Bronchial epithelial cell (primary cell): ENCODE data around the gene TNRC6C. TPM values are rescaled to one million over a fixed set of nuclear protein-coding genes. Genes with fewer than 3 reads are reported as not detected.

Source experiments
- DNase-seq: peaks from one replicate; pipeline ENCODE4 v3.0.0-alpha.2; 2010; ENCODE audit warnings: low read depth
- FAIRE-seq: peaks from 2 replicates; lab custom pipeline; 2011; peaks lifted over from hg19 to GRCh38; lab: Jason Lieb, UNC
- H3K27me3 ChIP-seq: 2 replicates; pipeline ENCODE4 v1.5.1; 2011; ENCODE audit warnings: low read length; ENCODE audit not compliant: control insufficient read depth, insufficient read depth
- H3K36me3 ChIP-seq: 2 replicates; pipeline ENCODE4 v1.5.1; 2011; ENCODE audit warnings: low read length; ENCODE audit not compliant: control insufficient read depth, insufficient read depth
- H3K4me3 ChIP-seq: 2 replicates; pipeline ENCODE4 v1.5.1; 2011; ENCODE audit warnings: mild to moderate bottlenecking, low read depth, low read length, control low read depth
- total RNA-seq: library from RNA; depleted of rRNA; stranded (reverse); fragments of >200 nt; gene quantifications from 2 replicates; pipeline ENCODE4 v1.2.1, GENCODE V29; 2014
- TF ChIP-seq, protein P1 (sequence below): IDR thresholded peaks from 2 replicates; pipeline ENCODE4 v1.5.1; 2011; ENCODE audit warnings: mild to moderate bottlenecking, moderate library complexity, low read length, control low read depth, inconsistent platforms; ENCODE audit not compliant: insufficient read depth, severe bottlenecking

The TNRC6C gene
- total RNA-seq, 1 donor from 2014 or later = 0.79 TPM

DNA sequence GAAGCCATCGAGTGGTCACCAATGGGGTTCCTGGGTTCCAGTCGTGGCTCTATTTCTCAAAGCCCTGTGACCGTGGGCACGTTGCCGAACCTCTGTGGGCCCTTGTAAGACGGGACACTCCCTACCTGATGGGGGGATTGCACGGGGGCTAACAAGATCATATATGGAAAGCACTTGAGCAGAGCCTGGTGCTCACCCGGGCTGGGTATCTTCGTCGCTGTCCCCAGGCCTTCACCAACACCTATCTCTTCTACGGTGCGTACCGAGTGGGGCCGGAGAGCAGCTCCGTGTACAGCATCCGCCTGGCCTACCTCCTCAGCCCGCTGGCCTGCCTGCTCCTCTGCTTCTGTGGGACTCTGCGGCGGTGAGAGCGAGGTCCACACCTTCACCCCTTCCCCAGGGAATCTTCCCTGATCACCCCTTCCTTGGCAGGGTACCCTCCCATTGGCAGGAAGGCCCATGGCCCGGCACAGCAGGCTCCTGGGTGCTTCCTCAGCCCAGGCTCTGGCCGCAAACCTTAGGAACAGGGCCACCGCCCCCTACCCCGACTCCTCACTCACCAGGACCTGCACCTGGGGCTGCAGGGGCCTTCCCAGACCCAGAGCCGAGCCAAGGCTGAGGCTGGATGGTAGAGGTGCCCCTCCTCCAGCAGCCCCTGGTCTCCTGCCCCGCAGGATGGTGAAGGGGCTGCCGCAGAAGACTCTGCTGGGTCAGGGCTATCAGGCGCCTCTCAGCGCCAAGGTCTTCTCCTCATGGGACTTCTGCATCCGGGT is 174.9 kb downstream of the TNRC6C start:
- Histone ChIP-seq H3K4me3 (no peak overlapping the region), H3K27me3 (no peaks in the 10 kb centered on the region), H3K36me3 (no peaks in the 10 kb centered on the region)
- DNase-seq = no peak
- TF ChIP-seq, protein P1, sequence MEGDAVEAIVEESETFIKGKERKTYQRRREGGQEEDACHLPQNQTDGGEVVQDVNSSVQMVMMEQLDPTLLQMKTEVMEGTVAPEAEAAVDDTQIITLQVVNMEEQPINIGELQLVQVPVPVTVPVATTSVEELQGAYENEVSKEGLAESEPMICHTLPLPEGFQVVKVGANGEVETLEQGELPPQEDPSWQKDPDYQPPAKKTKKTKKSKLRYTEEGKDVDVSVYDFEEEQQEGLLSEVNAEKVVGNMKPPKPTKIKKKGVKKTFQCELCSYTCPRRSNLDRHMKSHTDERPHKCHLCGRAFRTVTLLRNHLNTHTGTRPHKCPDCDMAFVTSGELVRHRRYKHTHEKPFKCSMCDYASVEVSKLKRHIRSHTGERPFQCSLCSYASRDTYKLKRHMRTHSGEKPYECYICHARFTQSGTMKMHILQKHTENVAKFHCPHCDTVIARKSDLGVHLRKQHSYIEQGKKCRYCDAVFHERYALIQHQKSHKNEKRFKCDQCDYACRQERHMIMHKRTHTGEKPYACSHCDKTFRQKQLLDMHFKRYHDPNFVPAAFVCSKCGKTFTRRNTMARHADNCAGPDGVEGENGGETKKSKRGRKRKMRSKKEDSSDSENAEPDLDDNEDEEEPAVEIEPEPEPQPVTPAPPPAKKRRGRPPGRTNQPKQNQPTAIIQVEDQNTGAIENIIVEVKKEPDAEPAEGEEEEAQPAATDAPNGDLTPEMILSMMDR = no peak
- FAIRE-seq = no peak

DNA sequence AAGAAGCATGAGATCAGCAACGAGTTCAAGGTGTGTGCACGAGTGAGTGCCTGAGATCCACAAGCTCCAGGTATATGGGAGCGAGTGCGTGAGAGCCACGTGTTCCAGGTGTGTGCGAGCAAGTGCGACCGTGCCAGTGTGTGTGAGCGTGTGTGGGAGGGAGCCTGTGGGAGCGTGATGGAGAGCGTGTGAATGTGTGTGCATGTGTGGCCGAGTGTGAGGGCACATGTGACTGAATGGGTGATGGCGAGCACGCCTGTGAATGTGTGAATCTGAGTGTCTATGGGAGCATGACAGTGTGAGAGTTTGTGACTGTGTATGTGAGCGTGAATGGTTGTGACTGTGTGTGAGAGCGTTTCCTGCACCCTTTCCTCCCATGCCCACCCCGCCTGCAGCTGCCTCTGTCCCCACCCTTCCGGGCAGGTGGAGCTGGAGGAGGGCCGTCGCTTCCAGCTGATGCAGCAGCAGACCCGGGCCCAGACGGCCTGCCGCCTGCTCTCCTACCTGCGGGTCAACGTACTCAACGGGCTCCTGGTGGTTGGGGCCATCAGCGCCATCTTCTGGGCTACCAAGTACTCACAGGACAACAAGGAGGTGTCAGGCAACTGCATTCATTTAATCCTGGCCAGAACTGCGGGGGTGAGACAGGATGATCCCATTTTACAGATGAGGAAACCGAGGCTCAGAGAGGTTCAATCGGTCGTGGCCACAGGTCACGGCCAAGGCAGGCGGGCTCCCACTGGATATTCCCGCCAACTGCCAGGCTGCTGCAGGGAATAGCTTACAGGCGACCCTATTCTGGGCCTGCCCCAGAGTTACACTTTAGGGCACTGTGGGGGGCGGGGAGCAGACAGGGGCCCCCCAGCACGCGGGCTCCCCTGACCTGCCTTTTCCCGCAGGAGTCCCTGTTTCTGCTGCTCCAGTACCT is 175.7 kb downstream of the TNRC6C start:
- TF ChIP-seq, protein P1 = peak; percentile 70
- Histone ChIP-seq H3K36me3 (no peaks in the 10 kb centered on the region), H3K4me3 (no peak overlapping the region), H3K27me3 (no peaks in the 10 kb centered on the region)
- no peak for FAIRE-seq
- DNase-seq = peak; percentile 47

DNA sequence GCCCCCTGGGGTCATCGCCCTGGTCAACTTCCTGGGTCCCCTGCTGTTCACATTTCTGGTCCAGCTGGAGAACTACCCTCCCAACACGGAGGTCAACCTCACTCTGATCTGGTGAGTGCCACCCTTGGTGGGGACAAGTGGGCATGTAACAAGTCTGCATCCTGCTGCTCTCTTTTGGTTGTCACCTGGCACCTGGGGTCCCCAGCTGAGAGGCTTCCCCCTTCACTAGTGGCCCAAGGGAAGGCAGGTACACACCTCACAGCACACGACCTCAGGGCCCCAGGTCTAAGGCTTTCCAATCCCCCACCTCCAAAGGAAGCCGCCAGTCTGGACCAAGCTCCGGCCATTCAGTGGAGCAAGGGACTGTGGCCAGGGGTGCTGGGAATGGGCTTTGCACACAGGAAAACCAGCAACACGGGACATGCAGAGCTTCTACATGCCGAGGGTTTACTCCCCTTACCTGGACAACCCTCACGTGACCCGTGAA is 176.4 kb downstream of the TNRC6C start:
- FAIRE-seq (no peak), DNase-seq (no peak)
- Histone ChIP-seq H3K36me3 (no peaks in the 10 kb centered on the region), H3K27me3 (no peaks in the 10 kb centered on the region), H3K4me3 (no peak overlapping the region)
- TF ChIP-seq, protein P1 = no peak

DNA sequence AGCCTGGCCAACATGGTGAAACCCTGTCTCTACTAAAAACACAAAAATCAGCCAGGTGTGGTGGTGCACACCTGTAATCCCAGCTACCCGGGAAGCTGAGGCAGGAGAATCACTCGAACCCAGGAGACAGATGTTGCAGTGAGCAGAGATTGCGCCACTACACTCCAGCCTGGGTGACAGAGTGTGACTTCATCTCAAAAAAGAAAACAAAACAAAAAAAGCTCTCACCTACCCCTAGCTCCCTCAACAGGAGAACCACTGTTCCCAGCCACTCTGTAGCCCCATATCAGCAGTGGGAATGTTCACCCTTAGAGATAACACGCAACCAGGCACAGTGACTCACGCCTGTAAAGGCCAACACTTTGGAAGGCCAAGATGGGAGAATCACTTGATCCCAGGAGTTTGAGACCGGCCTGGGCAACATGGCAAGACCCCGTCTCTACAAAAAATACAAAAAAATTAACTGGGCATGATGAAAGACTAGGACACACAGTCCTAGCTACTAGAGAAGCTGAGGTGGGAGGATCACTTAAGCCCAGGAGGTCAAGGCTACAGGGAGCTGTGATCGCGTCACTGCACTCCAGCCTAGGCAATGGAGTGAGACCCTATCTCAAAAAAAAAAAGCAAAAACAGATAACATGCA is 177.5 kb downstream of the TNRC6C start:
- FAIRE-seq (no peak), DNase-seq (no peak)
- Histone ChIP-seq H3K4me3 (no peak overlapping the region), H3K36me3 (no peaks in the 10 kb centered on the region), H3K27me3 (no peaks in the 10 kb centered on the region)
- TF ChIP-seq, protein P1 = no peak

DNA sequence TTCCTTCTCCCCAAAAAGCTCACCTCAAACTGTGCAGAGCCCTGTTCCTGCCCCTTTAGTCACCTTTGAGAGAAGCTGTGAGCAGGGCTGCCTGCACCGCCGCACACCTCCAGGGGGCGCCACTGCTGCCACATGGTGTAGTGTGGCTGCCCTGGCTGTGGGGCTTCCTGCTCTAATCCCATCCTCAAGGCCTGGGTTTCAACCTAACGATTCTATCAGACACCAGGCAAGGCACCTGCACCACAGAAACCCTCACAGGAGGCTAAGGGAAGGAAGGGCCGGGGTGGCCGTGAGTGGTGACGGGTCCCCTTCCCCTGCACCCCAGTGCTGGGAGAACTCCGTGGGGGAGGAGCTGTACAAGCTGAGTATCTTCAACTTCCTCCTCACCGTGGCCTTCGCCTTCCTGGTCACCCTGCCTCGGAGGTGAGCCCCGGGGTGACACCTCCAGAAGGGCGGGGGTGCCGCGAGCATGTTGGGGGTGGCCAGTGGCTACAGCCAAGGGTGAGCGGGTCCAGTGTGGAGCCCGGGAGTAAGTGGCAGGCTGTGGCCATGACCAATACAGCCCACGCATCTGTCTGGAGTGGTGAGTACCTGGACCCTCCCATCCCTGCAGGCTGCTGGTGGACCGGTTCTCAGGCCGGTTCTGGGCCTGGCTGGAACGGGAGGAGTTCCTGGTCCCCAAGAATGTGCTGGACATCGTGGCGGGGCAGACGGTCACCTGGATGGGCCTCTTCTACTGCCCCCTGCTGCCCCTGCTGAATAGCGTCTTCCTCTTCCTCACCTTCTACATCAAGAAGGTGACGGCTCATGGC is 179.1 kb downstream of the TNRC6C start:
- DNase-seq = no peak
- no peak for FAIRE-seq
- no peaks in the 10 kb centered on the region for H3K36me3 ChIP-seq
- TF ChIP-seq, protein P1 = peak; percentile 46
- no peak overlapping the region for H3K4me3 ChIP-seq
- no peaks in the 10 kb centered on the region for H3K27me3 ChIP-seq
